Hepatic stellate cell (primary cell): ENCODE results near the gene GIMAP8.
"Not testable (repeated sequence)": the region's sequence is repeated elsewhere in the genome, so short reads cannot be mapped to it uniquely, and the experiment has no call there.

Source experiments
- DNase-seq: peaks from one replicate; pipeline ENCODE4 v3.0.0; 2011; ENCODE audit warnings: low spot score

The GIMAP8 gene

DNA sequence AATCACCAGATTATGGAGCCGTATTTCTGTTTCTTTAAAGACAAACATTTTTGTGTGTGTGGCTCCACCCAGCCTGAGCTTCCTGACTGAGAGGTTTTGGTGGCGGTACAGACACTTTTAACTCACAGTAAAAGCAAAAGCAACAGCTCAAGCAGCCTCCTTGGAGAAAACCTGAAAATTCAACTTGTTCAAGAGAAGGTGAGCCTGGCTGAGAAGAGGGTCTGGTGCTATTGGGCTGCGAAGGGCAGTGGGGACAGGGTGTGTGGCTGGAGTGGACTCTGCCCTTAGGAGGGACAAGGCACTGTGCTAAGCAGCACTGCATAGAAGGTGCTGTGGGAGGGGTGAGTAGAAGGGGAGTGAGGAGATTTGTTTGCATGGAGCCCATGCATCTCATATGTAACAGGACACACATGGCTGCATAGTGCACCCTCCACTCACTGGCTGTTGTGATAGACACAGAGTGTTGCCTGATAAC lies 64.4 kb downstream of the GIMAP8 start, which contains the start of gene GIMAP7:
TSS of gene GIMAP7 (plus strand) at position 125 of the 475 bp plus-strand sequence. CDS start 5,103 bp downstream, outside the sequence.
- no peak for DNase-seq

DNA sequence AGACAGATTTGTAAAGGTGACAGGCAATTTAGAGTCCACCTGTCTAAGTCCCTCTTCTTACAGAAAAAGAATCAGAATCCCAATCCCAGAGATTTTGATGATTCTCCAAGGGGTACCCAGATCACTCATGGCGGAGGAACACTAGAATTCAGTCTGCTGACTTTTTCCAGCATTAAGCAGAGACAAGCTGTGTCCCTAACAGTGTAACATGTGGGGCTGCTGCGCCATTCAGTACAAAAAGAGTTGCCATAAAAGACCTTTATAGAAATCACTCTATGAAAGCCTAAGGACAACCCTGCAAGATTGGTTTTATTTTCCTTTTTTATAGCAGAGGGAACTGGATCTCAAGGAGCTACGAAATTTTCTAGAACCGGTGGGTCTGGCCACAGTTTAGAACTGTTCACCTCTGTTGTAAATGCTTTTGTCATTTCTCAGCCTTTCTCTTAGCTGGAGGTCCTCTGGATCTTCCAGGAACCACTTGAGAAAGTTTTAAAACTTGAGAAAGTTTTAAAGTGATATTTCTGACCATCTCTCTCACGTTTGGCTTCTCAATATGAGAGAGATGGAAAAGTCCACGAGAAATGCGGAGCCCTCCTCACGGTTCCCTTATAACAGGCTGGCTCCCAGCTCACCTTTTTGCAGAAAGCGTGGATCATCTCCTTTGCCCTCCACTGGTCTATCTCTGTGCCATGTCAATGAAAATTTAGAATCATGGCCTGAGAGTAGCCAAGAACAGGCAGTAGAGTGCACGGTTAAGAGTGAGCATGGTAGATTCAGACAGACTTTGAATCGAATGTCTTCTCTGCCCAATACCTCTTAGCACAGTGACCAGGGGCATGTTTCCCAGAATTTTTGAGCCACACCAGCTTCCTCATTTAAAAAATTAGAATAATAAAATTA lies 65.1 kb downstream of the GIMAP8 start:
- DNase-seq, result no peak

DNA sequence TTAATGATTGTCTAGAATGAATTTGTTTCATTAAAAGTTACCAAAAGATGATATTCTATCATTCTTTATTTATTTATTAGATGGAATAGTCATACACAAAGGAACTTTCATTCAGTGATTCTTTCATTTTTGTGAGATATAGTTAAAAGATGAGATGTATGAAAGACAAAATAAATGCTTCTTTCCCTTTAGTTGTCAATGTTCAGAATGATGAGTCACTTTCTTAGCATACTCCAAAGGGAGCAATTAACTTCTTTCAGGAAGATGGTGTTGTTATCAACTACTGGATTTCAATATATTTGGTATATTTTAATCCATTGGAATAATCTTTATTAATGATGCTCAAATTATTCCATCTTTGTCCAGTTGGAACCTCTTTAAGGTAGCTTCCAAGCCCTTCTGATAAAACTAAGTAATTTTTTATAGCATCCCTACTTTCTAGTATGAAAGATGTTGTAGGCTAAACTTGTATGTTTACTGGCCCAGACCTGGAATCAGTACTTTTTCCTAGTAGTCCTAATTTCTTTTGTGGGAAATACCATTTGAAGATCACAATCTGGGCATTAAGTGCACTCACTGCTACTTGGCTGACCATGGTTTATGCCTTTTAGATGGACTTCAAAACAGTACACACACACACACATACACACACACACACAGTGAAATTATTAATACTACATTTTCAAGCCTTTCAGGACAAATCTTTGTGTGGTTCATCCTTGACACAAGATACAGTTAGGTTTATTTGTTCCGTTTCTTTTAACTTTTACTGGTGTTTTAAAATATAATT lies 66.7 kb downstream of the GIMAP8 start:
- no peak for DNase-seq

DNA sequence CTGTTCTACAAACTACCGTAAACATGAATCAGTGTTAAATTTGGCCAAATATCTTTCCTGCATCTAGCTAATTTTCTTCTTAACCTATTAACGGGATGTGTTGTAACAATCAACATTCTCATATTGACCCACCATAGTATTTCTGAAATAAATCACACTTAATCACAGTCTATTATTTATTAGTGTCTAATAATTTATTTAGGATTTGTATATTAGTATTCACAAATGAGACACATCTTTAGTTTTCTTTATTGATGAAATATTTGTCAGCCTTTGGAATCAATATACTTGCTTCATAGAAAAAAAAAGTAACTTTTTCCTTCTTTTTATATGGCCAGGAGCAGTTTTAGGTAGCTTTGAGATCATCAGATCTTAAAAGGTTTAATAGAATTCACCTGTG lies 68.9 kb downstream of the GIMAP8 start:
- no peak for DNase-seq

DNA sequence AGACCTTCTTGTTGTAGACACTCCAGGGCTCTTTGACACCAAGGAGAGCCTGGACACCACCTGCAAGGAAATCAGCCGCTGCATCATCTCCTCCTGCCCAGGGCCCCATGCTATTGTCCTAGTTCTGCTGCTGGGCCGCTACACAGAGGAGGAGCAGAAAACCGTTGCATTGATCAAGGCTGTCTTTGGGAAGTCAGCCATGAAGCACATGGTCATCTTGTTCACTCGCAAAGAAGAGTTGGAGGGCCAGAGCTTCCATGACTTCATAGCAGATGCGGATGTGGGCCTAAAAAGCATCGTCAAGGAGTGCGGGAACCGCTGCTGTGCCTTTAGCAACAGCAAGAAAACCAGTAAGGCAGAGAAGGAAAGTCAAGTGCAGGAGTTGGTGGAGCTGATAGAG lies 69.7 kb downstream of the GIMAP8 start:
- DNase-seq, result no peak

DNA sequence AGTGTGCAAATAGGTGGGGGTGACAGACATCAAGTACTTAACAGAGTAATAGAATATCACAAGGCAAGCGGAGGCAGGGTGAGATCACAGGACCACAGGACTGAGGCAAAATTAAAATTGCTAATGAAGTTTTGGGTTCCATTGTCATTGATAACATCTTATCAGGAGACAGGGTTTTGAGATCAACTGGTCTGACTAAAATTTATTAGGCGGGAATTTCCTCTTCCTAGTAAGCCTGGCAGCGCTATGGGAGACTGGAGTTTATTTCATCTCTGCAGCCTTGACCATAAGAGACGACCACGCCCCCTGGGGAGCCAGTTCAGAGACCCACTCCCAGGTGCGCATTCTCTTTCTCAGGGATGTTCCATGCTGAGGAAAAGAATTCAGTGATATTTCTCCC lies 72.5 kb downstream of the GIMAP8 start:
- not testable (repeated sequence) for DNase-seq

DNA sequence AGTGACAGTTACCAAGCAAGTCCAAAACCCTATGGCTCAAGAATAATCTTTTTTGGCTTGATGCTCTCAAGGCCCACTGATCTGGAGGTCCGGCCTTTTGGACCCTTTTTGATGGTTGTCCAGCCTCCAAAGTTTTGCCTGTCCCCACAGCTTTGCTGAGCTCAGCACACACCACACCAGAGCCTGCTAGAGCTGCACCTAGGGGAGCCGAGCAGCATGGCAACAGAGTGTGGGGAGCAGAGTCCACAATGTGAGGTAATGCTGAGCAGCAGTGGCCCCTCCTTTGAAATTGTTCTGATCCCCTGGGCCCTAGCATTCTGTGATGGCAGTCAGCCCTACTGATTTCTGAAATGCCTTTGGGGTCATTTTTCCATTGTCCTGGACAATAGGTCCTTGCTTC lies 73.6 kb downstream of the GIMAP8 start:
- DNase-seq, result no peak
